OCI-LY3 (cell line): ENCODE measurements around the gene DTNBP1.

ENCODE experiments used
- EZH2phosphoT487 ChIP-seq: fragments of 200-600 bp; shearing (Covaris generic); IDR thresholded peaks from 2 replicates; pipeline ENCODE4 v1.6.1; 2018; ENCODE audit warnings: antibody characterized with exemption, mixed run types, low read depth
- TF ChIP-seq, protein P1 (sequence below): fragments of 200-600, 300-600 bp; sonication (generic); IDR thresholded peaks from 2 replicates; pipeline ENCODE4 v1.5.1; 2014; ENCODE audit warnings: antibody characterized with exemption, low read length, low read depth

DNA sequence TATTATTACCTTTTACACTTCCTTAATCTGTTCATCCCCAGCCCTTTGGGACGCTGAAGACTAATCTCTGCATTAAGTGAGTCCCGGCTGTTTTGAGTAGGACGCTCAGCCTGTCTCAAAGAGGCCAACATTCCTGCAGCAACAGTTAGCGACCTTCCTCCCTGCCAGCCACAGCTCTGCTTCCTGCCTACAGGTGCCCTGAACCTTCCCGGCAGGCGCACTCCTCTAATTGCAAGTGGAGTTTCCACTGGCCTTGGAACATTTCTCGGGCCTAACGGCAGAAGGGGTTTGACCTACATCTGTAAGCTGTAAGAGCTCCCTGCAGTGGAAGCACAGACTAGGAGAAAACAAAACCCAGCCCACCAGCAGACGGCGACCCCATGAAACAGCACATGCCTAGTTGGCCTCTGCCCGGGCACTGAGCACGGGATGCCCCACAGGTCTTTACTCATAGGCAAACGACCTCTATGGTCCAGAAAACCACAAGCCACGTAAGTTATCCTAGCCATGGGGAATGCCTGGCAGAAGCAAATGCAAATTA lies 137.9 kb downstream of the DTNBP1 start:
- no peak for TF ChIP-seq EZH2phosphoT487
- TF ChIP-seq, protein P1, sequence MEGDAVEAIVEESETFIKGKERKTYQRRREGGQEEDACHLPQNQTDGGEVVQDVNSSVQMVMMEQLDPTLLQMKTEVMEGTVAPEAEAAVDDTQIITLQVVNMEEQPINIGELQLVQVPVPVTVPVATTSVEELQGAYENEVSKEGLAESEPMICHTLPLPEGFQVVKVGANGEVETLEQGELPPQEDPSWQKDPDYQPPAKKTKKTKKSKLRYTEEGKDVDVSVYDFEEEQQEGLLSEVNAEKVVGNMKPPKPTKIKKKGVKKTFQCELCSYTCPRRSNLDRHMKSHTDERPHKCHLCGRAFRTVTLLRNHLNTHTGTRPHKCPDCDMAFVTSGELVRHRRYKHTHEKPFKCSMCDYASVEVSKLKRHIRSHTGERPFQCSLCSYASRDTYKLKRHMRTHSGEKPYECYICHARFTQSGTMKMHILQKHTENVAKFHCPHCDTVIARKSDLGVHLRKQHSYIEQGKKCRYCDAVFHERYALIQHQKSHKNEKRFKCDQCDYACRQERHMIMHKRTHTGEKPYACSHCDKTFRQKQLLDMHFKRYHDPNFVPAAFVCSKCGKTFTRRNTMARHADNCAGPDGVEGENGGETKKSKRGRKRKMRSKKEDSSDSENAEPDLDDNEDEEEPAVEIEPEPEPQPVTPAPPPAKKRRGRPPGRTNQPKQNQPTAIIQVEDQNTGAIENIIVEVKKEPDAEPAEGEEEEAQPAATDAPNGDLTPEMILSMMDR = no peak
